GM19397 (cell line): ENCODE results near the gene RND2.

Experiments used
- ATAC-seq: cut with Tn5 transposase; IDR thresholded peaks from one replicate; pipeline ENCODE4 v1.9.1; 2021; ENCODE audit warnings: mild to moderate bottlenecking, moderate library complexity; ENCODE audit not compliant: unreplicated experiment

RND2 gene

GRCh38 chr17:43070872-43071271 is 45.8 kb downstream of the RND2 start:
- no peak for ATAC-seq

DNA sequence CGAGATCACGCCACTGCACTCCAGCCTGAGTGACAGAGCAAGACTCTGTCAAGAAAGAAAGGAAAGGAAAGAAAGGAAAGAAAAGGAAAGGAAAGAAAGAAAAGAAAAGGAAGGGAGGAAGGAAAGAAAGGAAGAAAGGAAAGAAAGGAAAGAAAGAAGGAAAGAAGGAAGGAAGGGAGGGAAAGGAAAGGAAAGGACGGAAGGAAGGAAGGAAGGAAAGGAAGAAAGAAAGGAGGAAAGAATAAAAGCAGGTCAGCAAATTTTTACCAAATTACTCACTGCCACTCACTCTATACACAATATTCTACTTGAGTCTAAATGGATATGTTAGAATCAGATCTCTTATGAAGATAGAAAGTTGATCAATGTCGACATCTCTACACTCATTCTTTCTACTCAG is 49.8 kb downstream of the RND2 start:
- no peak for ATAC-seq

GRCh38 chr17:43079641-43080302 is 54.7 kb downstream of the RND2 start:
- no peak for ATAC-seq
